SU-DHL-6 (cell line): ENCODE measurements around the gene SERINC3.

Source experiments
- EZH2phosphoT487 ChIP-seq: fragments of 200-600 bp; sonication (generic), shearing (Covaris generic); conservative IDR thresholded peaks from 2 replicates; pipeline ENCODE4 v1.6.1; 2018; ENCODE audit warnings: mild to moderate bottlenecking, antibody characterized with exemption, low read length, moderate library complexity, mixed read lengths
- TF ChIP-seq, protein P1 (sequence below): fragments of 200-600 bp; sonication (generic); IDR thresholded peaks from one replicate; pipeline ENCODE4 v1.5.1; 2017; ENCODE audit warnings: antibody characterized with exemption, mild to moderate bottlenecking, low read length, moderate library complexity; ENCODE audit not compliant: insufficient read depth, poor library complexity, severe bottlenecking

DNA sequence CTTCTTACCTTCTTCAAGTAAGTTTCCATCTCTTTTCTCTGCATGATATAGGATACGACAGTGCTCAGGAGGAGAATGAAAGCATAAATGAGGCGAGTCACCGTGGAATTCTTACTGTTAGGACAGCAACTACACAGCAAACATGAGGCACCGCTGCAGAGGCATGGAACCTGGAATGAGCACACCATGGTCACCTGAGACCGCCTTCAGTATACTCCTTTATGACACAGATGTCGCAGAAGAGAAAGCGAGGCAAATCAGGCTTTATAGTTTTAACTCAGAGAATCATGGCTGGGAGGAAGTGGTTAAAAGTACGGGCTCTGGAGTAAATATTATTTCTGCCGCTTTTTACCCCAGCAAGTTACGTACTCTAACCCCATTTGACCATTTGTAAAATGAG is 8.0 kb downstream of the SERINC3 start:
- TF ChIP-seq, protein P1, sequence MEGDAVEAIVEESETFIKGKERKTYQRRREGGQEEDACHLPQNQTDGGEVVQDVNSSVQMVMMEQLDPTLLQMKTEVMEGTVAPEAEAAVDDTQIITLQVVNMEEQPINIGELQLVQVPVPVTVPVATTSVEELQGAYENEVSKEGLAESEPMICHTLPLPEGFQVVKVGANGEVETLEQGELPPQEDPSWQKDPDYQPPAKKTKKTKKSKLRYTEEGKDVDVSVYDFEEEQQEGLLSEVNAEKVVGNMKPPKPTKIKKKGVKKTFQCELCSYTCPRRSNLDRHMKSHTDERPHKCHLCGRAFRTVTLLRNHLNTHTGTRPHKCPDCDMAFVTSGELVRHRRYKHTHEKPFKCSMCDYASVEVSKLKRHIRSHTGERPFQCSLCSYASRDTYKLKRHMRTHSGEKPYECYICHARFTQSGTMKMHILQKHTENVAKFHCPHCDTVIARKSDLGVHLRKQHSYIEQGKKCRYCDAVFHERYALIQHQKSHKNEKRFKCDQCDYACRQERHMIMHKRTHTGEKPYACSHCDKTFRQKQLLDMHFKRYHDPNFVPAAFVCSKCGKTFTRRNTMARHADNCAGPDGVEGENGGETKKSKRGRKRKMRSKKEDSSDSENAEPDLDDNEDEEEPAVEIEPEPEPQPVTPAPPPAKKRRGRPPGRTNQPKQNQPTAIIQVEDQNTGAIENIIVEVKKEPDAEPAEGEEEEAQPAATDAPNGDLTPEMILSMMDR: no peak
- TF ChIP-seq EZH2phosphoT487: no peak
